GM19438 (cell line): Measurements from ENCODE around the gene TBC1D16.

Experiments used
- ATAC-seq: cut with Tn5 transposase; IDR thresholded peaks from one replicate; pipeline ENCODE4 v1.9.1; 2021; ENCODE audit warnings: low read depth; ENCODE audit not compliant: unreplicated experiment

TBC1D16 gene

GRCh38 chr17:79990051-79990592 is 45.5 kb downstream of the TBC1D16 start:
- ATAC-seq = no peak

- ATAC-seq = no peak
These were observed 46.4 kb downstream of the TBC1D16 start for GRCh38 chr17:79989106-79989835.

GRCh38 chr17:79988185-79988971 is 47.3 kb downstream of the TBC1D16 start:
- ATAC-seq = no peak

GRCh38 chr17:79987935-79988184 is 47.8 kb downstream of the TBC1D16 start:
- no peak for ATAC-seq

- no peak for ATAC-seq
These were observed 48.3 kb downstream of the TBC1D16 start for GRCh38 chr17:79987187-79987934.

GRCh38 chr17:79986411-79987186 is 49.1 kb downstream of the TBC1D16 start:
- no peak for ATAC-seq

- ATAC-seq = no peak
These were observed 49.7 kb downstream of the TBC1D16 start for GRCh38 chr17:79985943-79986391.

- ATAC-seq = no peak
These were observed 50.2 kb downstream of the TBC1D16 start for GRCh38 chr17:79985361-79985942.

GRCh38 chr17:79984877-79985276 is 50.8 kb downstream of the TBC1D16 start:
- no peak for ATAC-seq

GRCh38 chr17:79984045-79984840 is 51.4 kb downstream of the TBC1D16 start:
- ATAC-seq = no peak

- ATAC-seq = no peak
These were observed 52.2 kb downstream of the TBC1D16 start for GRCh38 chr17:79983456-79983855.

GRCh38 chr17:79982986-79983385 is 52.7 kb downstream of the TBC1D16 start:
- no peak for ATAC-seq

GRCh38 chr17:79981661-79982101 is 54.0 kb downstream of the TBC1D16 start:
- ATAC-seq = no peak

GRCh38 chr17:79981090-79981489 is 54.6 kb downstream of the TBC1D16 start:
- no peak for ATAC-seq

GRCh38 chr17:79980246-79981043 is 55.2 kb downstream of the TBC1D16 start:
- no peak for ATAC-seq

- no peak for ATAC-seq
These were observed 55.9 kb downstream of the TBC1D16 start for GRCh38 chr17:79979816-79980215.

GRCh38 chr17:79979221-79979741 is 56.4 kb downstream of the TBC1D16 start:
- ATAC-seq = no peak

- ATAC-seq = no peak
These were observed 57.2 kb downstream of the TBC1D16 start for GRCh38 chr17:79978548-79978855.
